Measurements from ENCODE around the gene CDCA8.

CDCA8 gene

DNA sequence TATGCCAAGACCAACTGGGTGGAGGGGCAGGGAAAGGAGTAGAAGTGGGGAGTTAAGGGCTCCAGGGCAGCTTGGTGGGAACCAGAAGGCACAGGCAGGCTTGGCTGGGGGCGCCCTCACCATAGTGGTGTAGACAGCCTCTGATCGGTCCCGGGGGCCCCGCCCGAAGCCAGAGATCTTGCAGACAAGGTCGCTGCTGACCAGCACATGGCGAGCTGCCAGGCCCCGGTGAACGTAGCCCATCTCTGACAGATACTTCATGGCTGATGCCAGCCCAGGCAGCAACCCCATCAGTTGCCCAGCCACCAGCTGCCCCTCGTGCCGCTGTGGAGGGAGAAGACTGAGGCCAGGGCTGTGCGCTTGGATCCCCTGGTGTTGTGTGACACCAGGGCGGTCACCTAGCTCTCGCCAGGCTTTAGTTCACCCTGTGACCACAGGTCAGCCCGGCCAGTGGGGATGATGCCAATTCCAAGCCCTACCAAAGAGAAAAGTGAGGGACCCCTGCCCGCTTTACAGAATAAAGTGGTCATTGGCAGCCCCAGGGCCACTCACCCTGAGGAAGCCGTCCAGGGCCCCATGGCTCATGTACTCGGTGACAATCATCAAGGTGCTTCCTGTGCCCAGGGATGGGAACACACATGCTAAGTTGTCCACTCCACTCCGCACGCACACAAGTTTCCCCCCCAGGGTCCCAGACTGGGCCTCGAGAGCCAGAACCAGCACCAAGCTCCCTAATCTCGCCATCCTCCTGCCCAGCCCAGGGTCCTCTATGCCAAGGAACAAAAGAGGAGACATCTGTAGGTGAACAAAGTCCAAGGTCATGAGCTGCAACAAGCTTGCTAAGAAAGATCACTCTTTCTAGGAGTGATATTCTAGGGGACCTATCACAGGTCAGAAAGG, 28.2 kb downstream of the CDCA8 start:
- Histone ChIP-seq H3K9ac (ENCODE audit: low read length) (no peak overlapping the region), H3K36me3 (replicated peaks; ENCODE audit: low read depth, low read length) (no peaks in the 10 kb centered on the region), H3K27me3 (ENCODE audit: low read depth, low read length) (no peaks in the 10 kb centered on the region), H3K27ac (ENCODE audit: low read length) (no peak overlapping the region), H4K20me1 (ENCODE audit: insufficient read depth, low read length) (no peaks in the 10 kb centered on the region), H3K79me2 (ENCODE audit: low read length) (no peaks in the 10 kb centered on the region), H3K4me3 (ENCODE audit: low read length) (no peak overlapping the region), H2AFZ (ENCODE audit: low read depth, low read length) (no peak overlapping the region), H3K9me3 (ENCODE audit: insufficient read depth, low read length) (no peaks in the 10 kb centered on the region), H3K4me1 (ENCODE audit: low read length) (peaks cover 3% of the 10 kb centered on the region; the same call in 1 of the 2 replicates), H3K4me2 (ENCODE audit: low read length) (no peak overlapping the region)
- TF ChIP-seq, protein P1, sequence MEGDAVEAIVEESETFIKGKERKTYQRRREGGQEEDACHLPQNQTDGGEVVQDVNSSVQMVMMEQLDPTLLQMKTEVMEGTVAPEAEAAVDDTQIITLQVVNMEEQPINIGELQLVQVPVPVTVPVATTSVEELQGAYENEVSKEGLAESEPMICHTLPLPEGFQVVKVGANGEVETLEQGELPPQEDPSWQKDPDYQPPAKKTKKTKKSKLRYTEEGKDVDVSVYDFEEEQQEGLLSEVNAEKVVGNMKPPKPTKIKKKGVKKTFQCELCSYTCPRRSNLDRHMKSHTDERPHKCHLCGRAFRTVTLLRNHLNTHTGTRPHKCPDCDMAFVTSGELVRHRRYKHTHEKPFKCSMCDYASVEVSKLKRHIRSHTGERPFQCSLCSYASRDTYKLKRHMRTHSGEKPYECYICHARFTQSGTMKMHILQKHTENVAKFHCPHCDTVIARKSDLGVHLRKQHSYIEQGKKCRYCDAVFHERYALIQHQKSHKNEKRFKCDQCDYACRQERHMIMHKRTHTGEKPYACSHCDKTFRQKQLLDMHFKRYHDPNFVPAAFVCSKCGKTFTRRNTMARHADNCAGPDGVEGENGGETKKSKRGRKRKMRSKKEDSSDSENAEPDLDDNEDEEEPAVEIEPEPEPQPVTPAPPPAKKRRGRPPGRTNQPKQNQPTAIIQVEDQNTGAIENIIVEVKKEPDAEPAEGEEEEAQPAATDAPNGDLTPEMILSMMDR (IDR thresholded peaks at IDR 0.05; ENCODE audit: low read depth, low read length), result no peak
- TF ChIP-seq EZH2phosphoT487 (IDR thresholded peaks at IDR 0.05; ENCODE audit: low read depth), result no peak

DNA sequence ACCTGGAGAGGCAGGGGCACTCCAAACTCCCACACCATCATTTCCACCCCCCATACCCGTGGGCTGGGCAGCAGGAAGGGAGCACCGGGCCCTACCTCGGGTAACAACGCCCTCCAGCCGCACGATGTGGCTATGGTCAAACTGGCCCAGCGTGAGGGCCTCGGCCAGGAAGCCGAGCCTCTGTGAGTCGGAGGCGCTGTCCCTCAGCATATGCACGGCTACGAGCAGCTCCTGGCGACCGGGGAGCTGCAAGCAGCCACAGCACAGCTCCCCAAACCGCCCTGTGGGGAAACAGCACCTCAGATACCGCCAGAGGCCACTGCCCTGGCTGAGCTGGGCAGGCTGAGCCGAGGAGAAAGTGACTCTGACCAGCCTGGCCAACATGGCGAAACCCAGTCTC, 29.2 kb downstream of the CDCA8 start:
- no peak overlapping the region for H2AFZ ChIP-seq (ENCODE audit: low read depth, low read length)
- no peaks in the 10 kb centered on the region for H3K36me3 ChIP-seq (replicated peaks; ENCODE audit: low read depth, low read length)
- H3K79me2 ChIP-seq (ENCODE audit: low read length), result no peaks in the 10 kb centered on the region
- H3K9ac ChIP-seq (ENCODE audit: low read length), result no peak overlapping the region
- TF ChIP-seq EZH2phosphoT487 (IDR thresholded peaks at IDR 0.05; ENCODE audit: low read depth), result no peak
- TF ChIP-seq, protein P1 (IDR thresholded peaks at IDR 0.05; ENCODE audit: low read depth, low read length), result no peak
- H3K27me3 ChIP-seq (ENCODE audit: low read depth, low read length), result no peaks in the 10 kb centered on the region
- H3K4me2 ChIP-seq (ENCODE audit: low read length), result no peak overlapping the region
- H4K20me1 ChIP-seq (ENCODE audit: insufficient read depth, low read length), result no peaks in the 10 kb centered on the region
- H3K4me3 ChIP-seq (ENCODE audit: low read length), result no peak overlapping the region
- H3K9me3 ChIP-seq (ENCODE audit: insufficient read depth, low read length), result no peaks in the 10 kb centered on the region
- H3K4me1 ChIP-seq (ENCODE audit: low read length), result peaks cover 3% of the 10 kb centered on the region; the same call in 1 of the 2 replicates
- no peak overlapping the region for H3K27ac ChIP-seq (ENCODE audit: low read length)

DNA sequence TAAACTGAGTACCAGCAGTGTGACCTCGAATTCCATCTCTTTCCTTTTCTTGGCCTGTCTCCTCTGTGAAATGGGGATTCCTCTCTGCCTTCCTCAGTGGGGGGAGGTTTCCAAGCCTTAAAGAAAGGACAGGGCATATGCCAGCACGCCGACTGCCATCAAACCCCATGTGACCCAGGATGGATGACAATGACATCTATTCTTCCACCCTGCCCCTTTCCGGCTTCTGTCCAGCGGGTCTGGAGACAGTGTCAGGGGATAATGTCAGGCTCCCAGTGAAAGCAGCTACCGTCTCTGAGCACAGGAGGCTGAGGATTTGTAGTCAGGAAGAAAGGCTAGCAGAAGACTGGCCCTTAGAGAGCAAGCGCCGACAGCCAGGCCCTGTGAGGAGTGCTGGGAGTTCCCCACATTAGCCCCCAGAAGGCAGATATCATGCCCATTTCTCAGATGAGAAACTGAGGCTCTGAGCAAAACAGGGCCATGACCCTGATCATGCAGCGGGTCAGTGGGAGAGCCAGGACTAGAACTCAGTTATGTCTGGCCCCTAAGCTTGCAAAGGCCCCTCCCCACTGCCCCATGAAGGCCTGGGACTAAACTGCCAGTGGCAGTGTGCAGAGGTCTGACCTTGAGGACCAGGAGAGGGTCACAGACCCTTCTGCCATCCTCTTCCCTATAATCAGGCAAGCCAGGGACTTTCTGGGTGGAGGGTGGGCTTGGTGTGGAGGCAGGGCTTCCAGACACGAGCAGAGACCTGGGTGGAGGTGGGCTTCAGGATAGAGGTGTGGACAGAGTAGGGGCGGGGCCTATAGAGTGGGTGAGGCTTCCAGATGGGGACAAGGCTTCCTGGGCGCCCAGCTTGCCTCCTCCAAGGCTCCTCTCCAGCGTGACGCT, 30.1 kb downstream of the CDCA8 start:
- Histone ChIP-seq H4K20me1 (ENCODE audit: insufficient read depth, low read length) (no peaks in the 10 kb centered on the region), H3K27ac (ENCODE audit: low read length) (no peak overlapping the region), H3K4me2 (ENCODE audit: low read length) (no peak overlapping the region), H3K4me1 (ENCODE audit: low read length) (peaks cover 3% of the 10 kb centered on the region; the same call in 1 of the 2 replicates), H2AFZ (ENCODE audit: low read depth, low read length) (no peak overlapping the region), H3K27me3 (ENCODE audit: low read depth, low read length) (no peaks in the 10 kb centered on the region), H3K4me3 (ENCODE audit: low read length) (no peak overlapping the region), H3K79me2 (ENCODE audit: low read length) (no peaks in the 10 kb centered on the region), H3K9me3 (ENCODE audit: insufficient read depth, low read length) (no peaks in the 10 kb centered on the region), H3K9ac (ENCODE audit: low read length) (no peak overlapping the region), H3K36me3 (replicated peaks; ENCODE audit: low read depth, low read length) (no peaks in the 10 kb centered on the region)
- TF ChIP-seq EZH2phosphoT487 (IDR thresholded peaks at IDR 0.05; ENCODE audit: low read depth), result no peak
- TF ChIP-seq, protein P1 (IDR thresholded peaks at IDR 0.05; ENCODE audit: low read depth, low read length), result no peak

DNA sequence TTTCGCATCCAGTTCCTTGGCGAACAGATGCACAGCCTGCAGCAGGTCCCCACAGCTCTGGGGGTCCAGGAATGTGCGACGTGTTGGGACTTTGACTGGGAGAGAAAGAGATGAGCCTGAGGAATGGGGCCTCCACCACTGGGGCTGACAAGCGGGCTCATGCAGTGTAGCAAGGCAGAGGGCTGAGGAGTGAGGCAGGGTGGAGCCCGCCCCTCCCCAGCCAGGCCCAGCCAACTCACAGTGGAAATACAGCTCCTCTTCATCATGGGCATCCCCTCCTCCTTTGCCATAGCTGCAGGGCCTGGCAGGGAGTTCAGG, 30.7 kb downstream of the CDCA8 start:
- no peaks in the 10 kb centered on the region for H4K20me1 ChIP-seq (ENCODE audit: insufficient read depth, low read length)
- H2AFZ ChIP-seq (ENCODE audit: low read depth, low read length), result no peak overlapping the region
- no peak for TF ChIP-seq EZH2phosphoT487 (IDR thresholded peaks at IDR 0.05; ENCODE audit: low read depth)
- TF ChIP-seq, protein P1 (IDR thresholded peaks at IDR 0.05; ENCODE audit: low read depth, low read length), result no peak
- H3K4me3 ChIP-seq (ENCODE audit: low read length), result no peak overlapping the region
- H3K4me1 ChIP-seq (ENCODE audit: low read length), result peaks cover 3% of the 10 kb centered on the region; the same call in 1 of the 2 replicates
- H3K9ac ChIP-seq (ENCODE audit: low read length), result no peak overlapping the region
- no peaks in the 10 kb centered on the region for H3K36me3 ChIP-seq (replicated peaks; ENCODE audit: low read depth, low read length)
- no peak overlapping the region for H3K4me2 ChIP-seq (ENCODE audit: low read length)
- H3K27me3 ChIP-seq (ENCODE audit: low read depth, low read length), result no peaks in the 10 kb centered on the region
- H3K9me3 ChIP-seq (ENCODE audit: insufficient read depth, low read length), result no peaks in the 10 kb centered on the region
- H3K27ac ChIP-seq (ENCODE audit: low read length), result no peak overlapping the region
- H3K79me2 ChIP-seq (ENCODE audit: low read length), result no peaks in the 10 kb centered on the region

Data from OCI-LY3 (cell line).